ENCODE results near the gene IGSF21.

DNA sequence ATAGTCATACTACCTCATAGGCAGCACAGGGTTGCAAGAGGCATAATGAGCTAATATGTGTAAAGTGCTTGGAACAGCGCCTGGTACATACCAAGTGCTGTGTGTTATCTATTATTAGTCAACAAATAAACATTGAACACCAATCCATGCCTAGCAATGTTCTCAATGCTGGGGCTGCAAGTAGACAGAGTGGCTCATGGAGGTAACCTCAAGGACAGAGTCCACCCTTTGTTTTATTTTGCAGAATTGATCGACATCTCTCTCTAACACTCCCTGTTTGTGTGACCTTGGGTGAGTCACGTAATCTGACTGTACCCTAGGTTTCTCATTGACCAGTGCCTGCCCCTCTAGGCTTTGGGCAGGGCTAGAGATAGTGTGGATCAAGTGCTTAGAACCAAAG is 209.2 kb downstream of the IGSF21 start:
- TF ChIP-seq YY1 (IDR thresholded peaks at IDR 0.05; ENCODE audit: insufficient read depth, insufficient read length) = no peak
- no peak for TF ChIP-seq ZNF274 (IDR thresholded peaks at IDR 0.05; ENCODE audit: low read depth, low read length)
